ENCODE data around the gene STBD1.

DNA sequence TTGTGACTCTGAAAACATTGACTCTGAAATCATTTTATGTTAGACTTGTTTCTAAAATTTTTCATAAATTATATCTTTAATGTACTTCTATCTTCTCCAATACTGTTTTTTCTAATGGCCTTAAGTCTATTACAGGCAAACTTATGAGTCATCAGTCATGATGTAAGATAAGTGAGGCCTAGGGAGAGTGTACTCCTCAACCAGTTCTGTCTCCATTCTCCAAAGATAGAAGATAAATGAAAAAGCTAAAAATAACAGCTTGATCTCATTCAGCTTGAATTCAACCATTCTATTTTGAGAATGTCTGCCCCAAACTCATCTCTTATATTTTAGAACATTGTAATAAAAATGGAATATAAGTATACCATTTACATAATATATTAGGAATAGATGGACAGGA lies 34.5 kb downstream of the STBD1 start:
- TF ChIP-seq EP300 (IDR thresholded peaks at IDR 0.05; ENCODE audit: low read length), result peak; percentile 52; the same call in 1 of the 2 replicates
- no peak for TF ChIP-seq CTCF (IDR thresholded peaks at IDR 0.05 in 2 of 3, conservative IDR thresholded peaks at IDR 0.05 in 1 of 3; ENCODE audit: insufficient read depth in 2 of 3, low read depth in 1 of 3, low read length in 3 of 3)
- no peak for TF ChIP-seq CREBBP (IDR thresholded peaks at IDR 0.05; ENCODE audit: low read depth, low read length)
- TF ChIP-seq SMAD1 (IDR thresholded peaks at IDR 0.05; ENCODE audit: low read depth, low read length, partially characterized antibody), result no peak
- no peak for TF ChIP-seq TAF1 (IDR thresholded peaks at IDR 0.05; ENCODE audit: control insufficient read depth, extremely low read depth, insufficient read depth, low read length, severe bottlenecking)
- TF ChIP-seq POLR2A (conservative IDR thresholded peaks at IDR 0.05), result no peak
- TF ChIP-seq BCL6 (CRISPR knock-in tag; IDR thresholded peaks at IDR 0.05), result no peak
- TF ChIP-seq ZHX1 (conservative IDR thresholded peaks at IDR 0.05; ENCODE audit: low read length), result no peak
- TF ChIP-seq ZC3H11A (IDR thresholded peaks at IDR 0.05; ENCODE audit: low read depth, low read length), result no peak
